Osteoblast (primary cell): ENCODE measurements around the gene RASSF5. TPM values are rescaled to one million over a fixed set of nuclear protein-coding genes. Genes with fewer than 3 reads are reported as not detected.

Source experiments
- DNase-seq: peaks from one replicate; pipeline ENCODE4 v3.0.0; 2011; ENCODE audit warnings: low spot score, mixed read lengths; ENCODE audit not compliant: insufficient read length; ENCODE audit errors: missing footprints
- H2AFZ ChIP-seq: 2 replicates; pipeline ENCODE4 v1.6.0; 2011; ENCODE audit warnings: mild to moderate bottlenecking, low read length
- H3K27ac ChIP-seq: 2 replicates; pipeline ENCODE4 v1.5.1; 2011; ENCODE audit warnings: mild to moderate bottlenecking, low read depth, low read length, moderate library complexity
- H3K27me3 ChIP-seq: 2 replicates; pipeline ENCODE4 v1.6.0; 2012; ENCODE audit warnings: mild to moderate bottlenecking, control low read depth, inconsistent platforms, low read length, moderate library complexity; ENCODE audit not compliant: insufficient read depth
- H3K36me3 ChIP-seq: 2 replicates; pipeline ENCODE4 v1.5.1; 2011; ENCODE audit warnings: mild to moderate bottlenecking, low read length, control low read depth, moderate library complexity; ENCODE audit not compliant: insufficient read depth
- H3K4me1 ChIP-seq: 2 replicates; pipeline ENCODE4 v1.5.1; 2011; ENCODE audit warnings: mild to moderate bottlenecking, low read length, control low read depth, moderate library complexity; ENCODE audit not compliant: insufficient read depth
- H3K4me2 ChIP-seq: 2 replicates; pipeline ENCODE4 v1.6.0; 2011; ENCODE audit warnings: mild to moderate bottlenecking, low read length; ENCODE audit not compliant: insufficient read depth
- H3K4me3 ChIP-seq: fragments of 200-600 bp; sonication (generic); 3 replicates; pipeline ENCODE4 v1.5.1; 2012; ENCODE audit warnings: mild to moderate bottlenecking, low read length, inconsistent platforms; ENCODE audit not compliant: insufficient read depth
- H3K79me2 ChIP-seq: 2 replicates; pipeline ENCODE4 v1.6.0; 2012; ENCODE audit warnings: mild to moderate bottlenecking, low read length, control low read depth, inconsistent platforms; ENCODE audit not compliant: insufficient read depth
- H3K9me3 ChIP-seq: 2 replicates; pipeline ENCODE4 v1.5.1; 2011; ENCODE audit warnings: low read depth, low read length, control low read depth
- H4K20me1 ChIP-seq: 2 replicates; pipeline ENCODE4 v1.6.0; 2012; ENCODE audit warnings: mild to moderate bottlenecking, low read length, control low read depth; ENCODE audit not compliant: insufficient read depth
- total RNA-seq: library from RNA; depleted of rRNA; stranded (reverse); fragments of >200 nt; gene quantifications from 2 replicates; pipeline ENCODE4 v1.2.3, GENCODE V29; 2012
- TF ChIP-seq, protein P1 (sequence below): IDR thresholded peaks from 2 replicates; pipeline ENCODE4 v1.5.1; 2011; ENCODE audit warnings: mild to moderate bottlenecking, low read depth, low read length, moderate library complexity; ENCODE audit errors: extremely low read depth

RASSF5 gene
- total RNA-seq, 1 donor, result 0.72 TPM

DNA sequence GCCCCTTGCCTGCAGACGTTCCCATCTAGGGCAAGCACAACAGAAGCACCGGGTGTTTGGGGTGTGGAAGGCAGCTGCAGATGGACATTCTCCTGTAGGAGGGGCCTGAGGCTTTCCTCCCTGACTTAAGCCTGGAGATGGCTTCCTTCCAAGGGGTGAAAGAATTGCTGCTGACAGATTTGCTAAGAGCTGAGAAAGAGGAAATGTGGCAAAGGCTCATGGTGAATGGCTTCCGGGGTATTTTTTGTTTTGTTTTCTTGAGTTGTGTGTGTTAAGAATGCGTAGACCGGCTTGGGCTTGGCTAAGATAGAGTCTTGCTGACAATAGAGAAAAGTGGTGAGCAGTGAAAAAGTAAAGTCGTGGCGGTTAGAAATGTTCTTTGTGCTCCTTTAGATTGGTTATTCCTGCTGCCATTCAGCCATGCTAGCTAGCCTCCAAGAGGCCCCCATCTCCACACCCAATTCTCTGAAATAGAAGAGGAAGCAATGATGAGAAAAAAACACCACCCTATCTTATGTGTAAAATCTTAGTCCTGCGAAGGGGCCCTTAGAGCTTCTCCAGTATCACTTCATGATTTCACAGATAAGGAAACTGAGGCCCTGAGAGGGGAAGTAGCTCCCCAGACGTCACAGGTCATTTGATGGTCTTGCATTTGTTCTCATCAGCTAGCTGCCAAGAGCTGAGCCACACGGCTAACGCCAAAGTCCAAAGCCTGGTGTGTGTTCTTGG, 68.0 kb downstream of the RASSF5 start:
- no peak for DNase-seq
- no peak overlapping the region for H3K27ac ChIP-seq
- no peak overlapping the region for H3K4me3 ChIP-seq
- no peaks in the 10 kb centered on the region for H3K27me3 ChIP-seq
- no peaks in the 10 kb centered on the region for H3K9me3 ChIP-seq
- peaks cover 14% of the 10 kb centered on the region for H3K4me1 ChIP-seq
- H3K36me3 ChIP-seq, result no peaks in the 10 kb centered on the region
- TF ChIP-seq, protein P1, sequence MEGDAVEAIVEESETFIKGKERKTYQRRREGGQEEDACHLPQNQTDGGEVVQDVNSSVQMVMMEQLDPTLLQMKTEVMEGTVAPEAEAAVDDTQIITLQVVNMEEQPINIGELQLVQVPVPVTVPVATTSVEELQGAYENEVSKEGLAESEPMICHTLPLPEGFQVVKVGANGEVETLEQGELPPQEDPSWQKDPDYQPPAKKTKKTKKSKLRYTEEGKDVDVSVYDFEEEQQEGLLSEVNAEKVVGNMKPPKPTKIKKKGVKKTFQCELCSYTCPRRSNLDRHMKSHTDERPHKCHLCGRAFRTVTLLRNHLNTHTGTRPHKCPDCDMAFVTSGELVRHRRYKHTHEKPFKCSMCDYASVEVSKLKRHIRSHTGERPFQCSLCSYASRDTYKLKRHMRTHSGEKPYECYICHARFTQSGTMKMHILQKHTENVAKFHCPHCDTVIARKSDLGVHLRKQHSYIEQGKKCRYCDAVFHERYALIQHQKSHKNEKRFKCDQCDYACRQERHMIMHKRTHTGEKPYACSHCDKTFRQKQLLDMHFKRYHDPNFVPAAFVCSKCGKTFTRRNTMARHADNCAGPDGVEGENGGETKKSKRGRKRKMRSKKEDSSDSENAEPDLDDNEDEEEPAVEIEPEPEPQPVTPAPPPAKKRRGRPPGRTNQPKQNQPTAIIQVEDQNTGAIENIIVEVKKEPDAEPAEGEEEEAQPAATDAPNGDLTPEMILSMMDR, result no peak
- H3K79me2 ChIP-seq, result no peaks in the 10 kb centered on the region
- peak overlapping the region; percentile 4 for H3K4me2 ChIP-seq
- H4K20me1 ChIP-seq, result no peaks in the 10 kb centered on the region
- peak overlapping the region; percentile 61 for H2AFZ ChIP-seq

DNA sequence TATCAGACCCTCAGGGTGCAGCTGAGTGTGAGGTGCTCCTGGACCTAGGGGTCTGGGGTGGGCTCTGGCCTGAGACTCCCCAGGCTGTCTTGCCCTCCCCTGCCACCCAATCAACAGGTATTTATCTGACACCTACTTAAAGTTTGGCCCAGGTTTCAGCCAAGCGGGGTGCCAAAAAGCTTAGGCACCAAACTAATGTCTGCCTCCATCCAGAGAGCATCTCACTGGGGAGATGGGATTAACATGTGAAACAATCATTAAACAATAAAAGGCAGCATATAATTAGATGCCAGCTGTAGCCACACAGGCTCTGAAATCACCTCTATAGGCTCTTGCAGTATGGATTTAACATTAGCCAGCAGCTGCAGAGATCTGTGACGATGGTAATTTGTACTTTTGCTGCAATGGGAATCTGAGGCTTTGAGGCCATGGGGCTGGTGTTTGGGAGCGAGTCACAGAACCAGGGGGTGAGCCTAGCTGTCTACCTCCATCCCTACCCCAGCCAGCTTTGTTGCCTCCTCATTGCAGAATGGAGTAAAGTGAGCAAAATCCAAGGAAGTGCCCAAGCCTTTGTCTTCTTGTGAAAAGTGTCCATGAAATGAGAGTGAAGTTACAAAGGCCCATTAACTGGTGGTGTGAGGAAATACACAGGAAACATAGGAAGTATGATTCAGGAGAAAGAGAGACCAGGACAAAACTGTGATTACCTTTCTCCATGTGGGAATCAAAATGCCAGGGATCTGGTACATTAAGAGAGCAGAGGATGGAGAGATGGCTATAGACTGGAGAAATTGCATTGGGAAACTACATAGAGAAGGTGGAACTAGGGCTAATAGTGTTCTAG, 68.8 kb downstream of the RASSF5 start:
- H3K79me2 ChIP-seq, result no peaks in the 10 kb centered on the region
- H3K4me1 ChIP-seq, result peaks cover 18% of the 10 kb centered on the region
- no peaks in the 10 kb centered on the region for H3K27me3 ChIP-seq
- DNase-seq, result no peak
- H3K27ac ChIP-seq, result no peak overlapping the region
- no peak overlapping the region for H2AFZ ChIP-seq
- no peaks in the 10 kb centered on the region for H3K9me3 ChIP-seq
- TF ChIP-seq, protein P1, result no peak
- no peak overlapping the region for H3K4me3 ChIP-seq
- no peak overlapping the region for H3K4me2 ChIP-seq
- no peaks in the 10 kb centered on the region for H3K36me3 ChIP-seq
- H4K20me1 ChIP-seq, result no peaks in the 10 kb centered on the region

DNA sequence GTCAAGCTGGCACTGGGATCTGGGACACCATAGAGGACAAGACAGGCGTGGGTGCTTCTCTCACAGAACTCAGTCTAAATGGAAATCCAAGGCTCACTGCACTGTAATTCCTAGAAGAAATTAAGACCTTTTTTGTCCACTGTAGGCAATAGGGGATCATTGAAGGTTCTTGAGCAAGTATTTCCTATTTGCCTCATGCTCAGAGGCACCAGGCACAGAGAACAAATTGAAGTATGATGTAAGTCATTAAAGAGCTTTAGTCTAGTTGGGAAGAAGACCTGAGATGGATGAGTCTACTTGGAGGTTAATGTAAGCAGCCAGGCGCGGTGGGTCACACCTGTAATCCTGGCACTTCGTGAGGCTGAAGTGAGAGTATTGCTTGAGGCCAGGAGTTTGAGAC, 70.3 kb downstream of the RASSF5 start:
- H4K20me1 ChIP-seq, result no peaks in the 10 kb centered on the region
- peaks cover 3% of the 10 kb centered on the region for H3K27me3 ChIP-seq
- H3K79me2 ChIP-seq, result no peaks in the 10 kb centered on the region
- no peak overlapping the region for H2AFZ ChIP-seq
- no peaks in the 10 kb centered on the region for H3K9me3 ChIP-seq
- TF ChIP-seq, protein P1, result no peak
- no peak overlapping the region for H3K4me3 ChIP-seq
- no peaks in the 10 kb centered on the region for H3K36me3 ChIP-seq
- H3K4me1 ChIP-seq, result peaks cover 18% of the 10 kb centered on the region
- no peak for DNase-seq
- H3K27ac ChIP-seq, result no peak overlapping the region
- H3K4me2 ChIP-seq, result no peak overlapping the region
